Measurements from ENCODE around the gene HELZ2.

The HELZ2 gene

GRCh38 chr20:63533388-63533787, 40.7 kb downstream of the HELZ2 start:
- peaks cover 24 to 34% of the 10 kb centered on the region in 2 donors for H3K27me3 ChIP-seq (ENCODE audit: control insufficient read depth in 1 of 2, insufficient read depth in 2 of 2, low read length in 2 of 2)

GRCh38 chr20:63532449-63532971, 41.5 kb downstream of the HELZ2 start:
- no peaks in the 10 kb centered on the region for H3K36me3 ChIP-seq (ENCODE audit: control insufficient read depth in 2 of 2, insufficient read depth in 2 of 2, low read length in 2 of 2)
- peaks cover 2% of the 10 kb centered on the region for H3K4me1 ChIP-seq (ENCODE audit: control insufficient read depth, insufficient read depth, low read length)
- no peaks in the 10 kb centered on the region for H3K9me3 ChIP-seq (ENCODE audit: control insufficient read depth in 2 of 2, low read length in 2 of 2)
- peaks cover 24 to 34% of the 10 kb centered on the region in 2 donors for H3K27me3 ChIP-seq (ENCODE audit: control insufficient read depth in 1 of 2, insufficient read depth in 2 of 2, low read length in 2 of 2)
- H3K9ac ChIP-seq (ENCODE audit: low read length in 2 of 2), result no peak overlapping the region
- H3K27ac ChIP-seq (ENCODE audit: low read length), result no peak overlapping the region
- H3K4me3 ChIP-seq (ENCODE audit: low read length in 2 of 2), result no peak overlapping the region

More at GRCh38 chr20:63533388-63533787, 40.7 kb downstream of the HELZ2 start:
- Histone ChIP-seq H3K36me3 (ENCODE audit: control insufficient read depth in 2 of 2, insufficient read depth in 2 of 2, low read length in 2 of 2) (no peaks in the 10 kb centered on the region), H3K4me1 (ENCODE audit: control insufficient read depth, insufficient read depth, low read length) (peaks cover 6% of the 10 kb centered on the region), H3K9me3 (ENCODE audit: control insufficient read depth in 2 of 2, low read length in 2 of 2) (no peaks in the 10 kb centered on the region), H3K9ac (ENCODE audit: low read length in 2 of 2) (no peak overlapping the region), H3K4me3 (ENCODE audit: low read length in 2 of 2) (no peak overlapping the region), H3K27ac (ENCODE audit: low read length) (no peak overlapping the region)

- no peak overlapping the region for H3K9ac ChIP-seq (ENCODE audit: low read length in 2 of 2)
- no peak overlapping the region for H3K27ac ChIP-seq (ENCODE audit: low read length)
- H3K4me3 ChIP-seq (ENCODE audit: low read length in 2 of 2), result no peak overlapping the region
- H3K36me3 ChIP-seq (ENCODE audit: control insufficient read depth in 2 of 2, insufficient read depth in 2 of 2, low read length in 2 of 2), result no peaks in the 10 kb centered on the region
- H3K9me3 ChIP-seq (ENCODE audit: control insufficient read depth in 2 of 2, low read length in 2 of 2), result no peaks in the 10 kb centered on the region
- H3K27me3 ChIP-seq (ENCODE audit: control insufficient read depth in 1 of 2, insufficient read depth in 2 of 2, low read length in 2 of 2), result peaks cover 24 to 29% of the 10 kb centered on the region in 2 donors
- H3K4me1 ChIP-seq (ENCODE audit: control insufficient read depth, insufficient read depth, low read length), result no peaks in the 10 kb centered on the region
Observed at GRCh38 chr20:63531686-63532448, 42.2 kb downstream of the HELZ2 start.

- no peaks in the 10 kb centered on the region for H3K9me3 ChIP-seq (ENCODE audit: control insufficient read depth in 2 of 2, low read length in 2 of 2)
- H3K36me3 ChIP-seq (ENCODE audit: control insufficient read depth in 2 of 2, insufficient read depth in 2 of 2, low read length in 2 of 2), result no peaks in the 10 kb centered on the region
- no peak overlapping the region for H3K9ac ChIP-seq (ENCODE audit: low read length in 2 of 2)
- no peaks in the 10 kb centered on the region for H3K4me1 ChIP-seq (ENCODE audit: control insufficient read depth, insufficient read depth, low read length)
- H3K27ac ChIP-seq (ENCODE audit: low read length), result no peak overlapping the region
- no peak overlapping the region for H3K4me3 ChIP-seq (ENCODE audit: low read length in 2 of 2)
- H3K27me3 ChIP-seq (ENCODE audit: control insufficient read depth in 1 of 2, insufficient read depth in 2 of 2, low read length in 2 of 2), result peaks cover 19 to 21% of the 10 kb centered on the region in 2 donors
Observed at GRCh38 chr20:63530788-63531160, 43.3 kb downstream of the HELZ2 start.

GRCh38 chr20:63529861-63530787, 43.9 kb downstream of the HELZ2 start:
- H3K9ac ChIP-seq (ENCODE audit: low read length in 2 of 2), result no peak overlapping the region
- H3K4me1 ChIP-seq (ENCODE audit: control insufficient read depth, insufficient read depth, low read length), result no peaks in the 10 kb centered on the region
- H3K4me3 ChIP-seq (ENCODE audit: low read length in 2 of 2), result no peak overlapping the region
- H3K36me3 ChIP-seq (ENCODE audit: control insufficient read depth in 2 of 2, insufficient read depth in 2 of 2, low read length in 2 of 2), result no peaks in the 10 kb centered on the region
- H3K27ac ChIP-seq (ENCODE audit: low read length), result no peak overlapping the region
- H3K9me3 ChIP-seq (ENCODE audit: control insufficient read depth in 2 of 2, low read length in 2 of 2), result no peaks in the 10 kb centered on the region
- H3K27me3 ChIP-seq (ENCODE audit: control insufficient read depth in 1 of 2, insufficient read depth in 2 of 2, low read length in 2 of 2), result peaks cover 16 to 18% of the 10 kb centered on the region in 2 donors

GRCh38 chr20:63529180-63529860, 44.7 kb downstream of the HELZ2 start:
- Histone ChIP-seq H3K27ac (ENCODE audit: low read length) (no peak overlapping the region), H3K4me3 (ENCODE audit: low read length in 2 of 2) (no peak overlapping the region), H3K27me3 (ENCODE audit: control insufficient read depth in 1 of 2, insufficient read depth in 2 of 2, low read length in 2 of 2) (peaks cover 9 to 10% of the 10 kb centered on the region in 2 donors), H3K4me1 (ENCODE audit: control insufficient read depth, insufficient read depth, low read length) (no peaks in the 10 kb centered on the region), H3K36me3 (ENCODE audit: control insufficient read depth in 2 of 2, insufficient read depth in 2 of 2, low read length in 2 of 2) (no peaks in the 10 kb centered on the region), H3K9ac (ENCODE audit: low read length in 2 of 2) (no peak overlapping the region), H3K9me3 (ENCODE audit: control insufficient read depth in 2 of 2, low read length in 2 of 2) (no peaks in the 10 kb centered on the region)

- Histone ChIP-seq H3K27ac (ENCODE audit: low read length) (no peak overlapping the region), H3K9ac (ENCODE audit: low read length in 2 of 2) (no peak overlapping the region), H3K9me3 (ENCODE audit: control insufficient read depth in 2 of 2, low read length in 2 of 2) (no peaks in the 10 kb centered on the region), H3K4me3 (ENCODE audit: low read length in 2 of 2) (no peak overlapping the region), H3K27me3 (ENCODE audit: control insufficient read depth in 1 of 2, insufficient read depth in 2 of 2, low read length in 2 of 2) (no peaks in the 10 kb centered on the region), H3K4me1 (ENCODE audit: control insufficient read depth, insufficient read depth, low read length) (peaks cover 5% of the 10 kb centered on the region), H3K36me3 (ENCODE audit: control insufficient read depth in 2 of 2, insufficient read depth in 2 of 2, low read length in 2 of 2) (no peaks in the 10 kb centered on the region)
Observed at GRCh38 chr20:63527184-63527583, 46.9 kb downstream of the HELZ2 start.

GRCh38 chr20:63525971-63526370, 48.1 kb downstream of the HELZ2 start:
- Histone ChIP-seq H3K9me3 (ENCODE audit: control insufficient read depth in 2 of 2, low read length in 2 of 2) (no peaks in the 10 kb centered on the region), H3K36me3 (ENCODE audit: control insufficient read depth in 2 of 2, insufficient read depth in 2 of 2, low read length in 2 of 2) (no peaks in the 10 kb centered on the region), H3K27ac (ENCODE audit: low read length) (no peak overlapping the region), H3K4me3 (ENCODE audit: low read length in 2 of 2) (no peak overlapping the region), H3K27me3 (ENCODE audit: control insufficient read depth in 1 of 2, insufficient read depth in 2 of 2, low read length in 2 of 2) (no peaks in the 10 kb centered on the region), H3K4me1 (ENCODE audit: control insufficient read depth, insufficient read depth, low read length) (peaks cover 15% of the 10 kb centered on the region), H3K9ac (ENCODE audit: low read length in 2 of 2) (no peak overlapping the region)

- peaks cover 15% of the 10 kb centered on the region for H3K4me1 ChIP-seq (ENCODE audit: control insufficient read depth, insufficient read depth, low read length)
- no peak overlapping the region for H3K9ac ChIP-seq (ENCODE audit: low read length in 2 of 2)
- no peak overlapping the region for H3K27ac ChIP-seq (ENCODE audit: low read length)
- H3K27me3 ChIP-seq (ENCODE audit: control insufficient read depth in 1 of 2, insufficient read depth in 2 of 2, low read length in 2 of 2), result no peaks in the 10 kb centered on the region
- no peaks in the 10 kb centered on the region for H3K9me3 ChIP-seq (ENCODE audit: control insufficient read depth in 2 of 2, low read length in 2 of 2)
- H3K4me3 ChIP-seq (ENCODE audit: low read length in 2 of 2), result no peak overlapping the region
- H3K36me3 ChIP-seq (ENCODE audit: control insufficient read depth in 2 of 2, insufficient read depth in 2 of 2, low read length in 2 of 2), result no peaks in the 10 kb centered on the region
Observed at GRCh38 chr20:63525185-63525584, 48.9 kb downstream of the HELZ2 start.
